HG02610 (cell line): ENCODE results near the gene IGFL2.
"Not testable (repeated sequence)": the region's sequence is repeated elsewhere in the genome, so short reads cannot be mapped to it uniquely, and the experiment has no call there.

Experiments used
- ATAC-seq: cut with Tn5 transposase; IDR thresholded peaks from one replicate; pipeline ENCODE4 v1.9.1; 2021; ENCODE audit warnings: mild to moderate bottlenecking, moderate library complexity; ENCODE audit not compliant: unreplicated experiment

The IGFL2 gene

DNA sequence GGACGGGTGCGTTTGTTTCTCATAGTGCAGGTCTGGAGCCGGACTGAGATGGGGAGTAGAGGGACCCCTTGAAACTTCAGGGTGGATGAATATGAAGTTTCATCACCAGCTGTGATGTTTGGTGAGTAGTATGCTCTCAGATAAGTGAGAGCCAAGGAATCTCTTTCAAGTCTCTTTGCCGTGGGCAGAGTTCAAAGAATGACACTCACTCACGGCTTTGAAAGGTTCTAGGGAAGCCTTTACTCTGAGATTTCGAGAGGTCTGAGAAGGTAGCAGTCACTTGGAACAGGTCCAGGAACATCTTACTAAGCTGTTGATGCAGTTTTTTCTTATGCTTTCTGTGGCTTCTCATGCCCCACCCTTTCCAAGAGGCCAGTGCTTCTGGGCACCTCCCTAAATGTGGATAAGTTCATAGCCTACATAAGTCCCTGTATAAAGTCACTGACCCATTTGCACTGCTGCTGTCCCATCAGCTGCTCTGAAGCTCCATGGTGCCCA, at the start of gene IGFL2:
IGFL2 (plus strand) TSS at position 448 of the 498 bp plus-strand sequence; CDS start at position 489, 41 bp downstream.
- ATAC-seq, result no peak

DNA sequence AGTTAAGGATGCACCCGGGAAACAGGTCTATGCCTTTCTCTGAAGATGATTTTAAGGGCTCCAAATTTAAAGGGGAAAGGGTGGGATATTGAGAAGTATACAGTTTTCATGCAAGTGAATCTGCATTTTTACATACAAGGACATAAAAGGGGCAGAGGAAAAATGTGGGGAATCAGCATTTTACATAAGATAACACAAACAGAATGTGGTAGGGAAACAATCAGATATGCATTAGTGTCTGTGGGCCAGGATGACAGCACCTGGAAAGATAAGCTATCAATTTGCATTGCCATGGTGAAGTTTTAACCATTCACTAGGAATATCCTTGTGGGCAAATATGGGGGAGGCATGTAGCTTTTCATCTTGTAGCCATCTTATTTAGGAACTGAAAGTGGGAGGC, 47.7 kb upstream of the IGFL2 start:
- ATAC-seq, result no peak

DNA sequence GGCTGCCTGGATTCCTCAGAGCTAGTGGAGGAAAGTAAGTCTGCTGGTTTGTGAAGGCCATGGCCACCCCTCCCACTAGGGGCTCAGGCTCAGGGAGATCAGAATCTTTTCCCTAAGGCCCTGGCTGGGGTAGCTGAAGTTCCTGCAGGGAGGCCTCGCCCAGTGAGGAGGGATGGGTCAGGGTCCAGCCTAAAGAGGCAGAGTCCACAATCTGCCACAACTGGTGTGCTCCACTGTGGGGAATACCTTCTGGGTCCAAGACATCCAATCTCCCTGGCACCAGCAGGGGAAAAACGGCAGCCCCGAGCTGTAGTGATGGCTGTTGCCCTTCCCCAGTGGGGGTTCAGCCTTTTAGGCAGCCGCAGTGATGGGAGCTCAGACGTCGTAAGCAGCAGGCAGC, 46.7 kb upstream of the IGFL2 start:
- ATAC-seq, result no peak

DNA sequence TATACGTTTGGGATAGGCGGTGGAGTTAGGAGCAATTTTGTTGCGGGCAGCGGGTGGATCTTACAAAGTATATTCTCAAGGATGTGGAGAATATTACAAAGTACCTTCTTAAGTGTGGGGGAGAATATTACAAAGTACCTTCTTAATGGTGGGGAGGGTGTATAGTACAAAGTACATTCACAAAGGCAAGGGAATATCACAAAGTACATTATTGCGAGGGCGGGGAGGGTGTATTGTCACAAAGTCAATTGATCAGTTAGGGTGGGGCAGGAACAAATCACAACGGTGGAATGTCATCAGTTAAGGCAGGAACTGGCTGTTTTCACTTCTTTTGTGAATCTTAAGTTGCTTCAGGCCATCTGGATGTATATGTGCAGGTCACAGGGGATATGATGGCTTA, 45.7 kb upstream of the IGFL2 start:
- not testable (repeated sequence) for ATAC-seq

DNA sequence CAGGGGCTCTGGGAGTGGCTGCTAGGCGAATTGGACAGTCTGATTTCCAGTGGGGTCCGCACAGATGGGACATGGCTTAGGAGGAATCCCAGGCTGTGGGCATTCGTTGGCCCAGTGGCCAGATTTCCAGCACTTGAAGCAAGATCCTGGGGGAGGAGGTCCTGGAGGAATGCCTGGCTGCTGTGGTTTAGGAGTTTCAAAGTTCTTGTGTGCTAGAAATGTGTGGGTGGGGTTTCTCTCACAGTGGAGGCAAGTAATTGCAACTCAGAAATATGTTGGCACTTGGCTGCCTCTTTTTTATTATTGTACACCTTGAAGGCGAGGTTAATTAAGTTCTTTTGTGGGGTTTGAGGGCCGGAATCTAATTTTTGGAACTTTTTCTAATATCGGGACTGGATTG, 40.7 kb upstream of the IGFL2 start:
- ATAC-seq, result no peak

DNA sequence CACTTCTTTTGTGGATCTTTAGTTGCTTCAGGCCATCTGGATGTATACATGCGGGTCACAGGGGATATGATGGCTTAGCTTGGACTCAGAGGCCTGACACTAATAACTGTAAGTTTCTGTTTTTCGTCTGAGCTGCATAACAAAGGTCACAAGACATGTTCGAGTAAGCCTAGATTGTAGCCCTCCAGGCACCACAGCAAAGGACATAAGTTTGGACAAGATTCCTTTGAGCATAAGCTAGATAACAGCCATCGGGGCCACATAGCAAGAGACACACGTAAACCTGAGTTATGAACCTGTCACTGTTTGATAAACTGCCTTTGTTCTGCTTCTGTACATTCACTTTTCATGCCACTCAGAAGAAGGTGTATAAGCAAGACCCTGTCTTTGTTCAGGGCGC, 38.2 kb upstream of the IGFL2 start:
- ATAC-seq, result no peak

DNA sequence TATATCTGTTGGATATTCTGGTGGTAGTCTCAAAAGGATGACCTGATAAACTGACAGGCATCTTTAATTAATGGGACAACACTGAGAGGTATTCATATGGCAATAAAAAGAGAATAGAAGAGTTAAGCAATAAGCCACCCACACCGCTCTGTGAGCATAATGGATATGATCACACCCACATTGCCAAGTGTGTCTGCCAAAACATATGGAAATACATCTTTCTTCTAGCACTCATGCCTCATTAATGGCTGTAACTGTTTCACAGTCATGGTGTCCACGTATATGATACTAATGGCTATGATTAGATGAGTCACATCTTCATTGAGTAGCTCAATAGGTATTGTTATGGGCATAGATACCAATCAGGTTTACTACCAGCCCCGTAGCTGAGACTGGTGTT, 36.7 kb upstream of the IGFL2 start:
- no peak for ATAC-seq

DNA sequence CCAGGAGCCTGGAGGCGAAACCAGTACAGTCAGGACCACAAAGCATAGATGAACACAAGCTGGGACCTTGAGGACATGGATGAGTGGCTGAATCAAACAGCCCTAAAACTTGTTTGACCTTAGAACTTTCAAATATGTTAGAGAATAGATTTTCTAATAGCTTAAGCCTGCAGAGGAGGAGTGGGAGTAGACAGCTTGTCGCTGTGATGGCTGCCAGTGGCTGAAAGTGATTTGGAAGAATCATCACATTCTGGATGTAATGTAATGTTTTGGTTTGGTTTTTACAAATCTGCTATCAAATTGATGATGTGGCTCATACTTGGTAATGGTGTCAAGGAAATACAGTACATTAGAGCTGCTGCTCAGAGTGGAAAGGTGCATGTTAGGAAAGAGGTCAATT, 35.5 kb upstream of the IGFL2 start:
- ATAC-seq, result no peak

DNA sequence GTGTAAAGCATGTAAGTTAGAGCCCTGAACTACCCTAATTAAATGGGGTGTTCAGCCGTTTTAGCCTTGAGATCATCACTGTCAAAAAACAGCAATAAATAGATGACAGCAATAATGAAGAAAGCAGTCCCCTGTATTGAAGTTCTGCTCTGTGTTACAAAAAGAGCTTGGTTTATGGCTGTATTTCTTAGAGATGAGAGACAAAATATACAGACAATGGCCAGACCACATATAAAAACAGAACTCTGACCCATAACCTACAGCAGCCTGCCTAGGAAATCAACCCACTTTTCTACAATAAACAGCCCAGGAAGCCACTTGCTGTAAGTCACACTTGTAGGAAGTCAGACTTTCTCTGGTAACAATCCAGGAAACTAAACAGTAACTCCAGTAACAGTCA, 34.3 kb upstream of the IGFL2 start:
- ATAC-seq, result no peak

DNA sequence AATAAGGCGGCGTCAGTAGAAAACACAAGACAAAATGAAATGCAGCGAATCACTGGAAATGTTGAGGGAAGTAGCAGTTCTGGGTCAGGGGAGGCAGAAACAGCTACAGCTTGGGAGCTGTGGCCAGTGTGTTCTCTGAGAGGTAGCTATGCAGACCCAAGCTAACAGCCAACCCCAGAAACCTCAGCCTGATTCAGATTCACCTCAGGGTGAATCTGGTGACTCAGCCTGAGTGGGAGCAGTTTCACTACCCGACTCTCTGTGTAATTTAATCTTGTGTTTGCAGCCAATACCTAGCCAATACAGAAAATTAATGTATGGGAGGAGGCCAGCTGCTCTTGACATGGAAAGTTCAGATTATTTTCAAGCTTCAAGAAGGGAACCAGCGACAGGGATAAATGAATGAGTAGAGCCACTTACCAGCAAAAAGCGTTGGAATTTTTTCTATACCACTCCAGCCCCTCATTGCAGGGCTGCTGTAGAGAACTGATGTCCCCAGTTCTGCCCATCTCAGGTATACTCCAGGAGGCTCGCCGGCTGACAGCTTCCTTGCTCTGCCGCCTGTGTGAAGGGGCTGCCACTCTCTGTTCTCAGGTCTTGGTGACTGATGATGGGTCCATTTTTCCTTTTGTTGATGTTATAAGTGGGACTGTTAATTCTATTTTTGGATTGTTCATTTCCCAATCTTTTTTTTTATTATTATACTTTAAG, 32.5 kb upstream of the IGFL2 start:
- ATAC-seq, result peak; percentile 77

DNA sequence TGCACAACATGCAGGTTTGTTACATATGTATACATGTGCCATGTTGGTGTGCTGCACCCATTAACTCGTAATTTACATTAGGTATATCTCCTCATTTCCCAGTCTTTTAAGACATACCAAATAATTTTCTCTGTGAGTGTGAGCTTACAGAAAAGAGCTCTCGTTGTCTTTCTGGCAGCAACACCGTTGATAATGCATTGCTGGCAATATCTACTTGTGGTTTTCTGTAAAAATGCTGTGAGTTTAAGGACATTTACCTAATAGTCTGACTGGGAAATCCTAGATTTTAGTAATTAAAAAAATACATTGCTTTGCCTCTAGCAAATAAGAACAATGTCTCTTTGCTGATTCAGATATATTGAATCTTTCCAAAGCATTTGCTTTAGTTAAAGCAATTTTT, 31.9 kb upstream of the IGFL2 start:
- no peak for ATAC-seq

DNA sequence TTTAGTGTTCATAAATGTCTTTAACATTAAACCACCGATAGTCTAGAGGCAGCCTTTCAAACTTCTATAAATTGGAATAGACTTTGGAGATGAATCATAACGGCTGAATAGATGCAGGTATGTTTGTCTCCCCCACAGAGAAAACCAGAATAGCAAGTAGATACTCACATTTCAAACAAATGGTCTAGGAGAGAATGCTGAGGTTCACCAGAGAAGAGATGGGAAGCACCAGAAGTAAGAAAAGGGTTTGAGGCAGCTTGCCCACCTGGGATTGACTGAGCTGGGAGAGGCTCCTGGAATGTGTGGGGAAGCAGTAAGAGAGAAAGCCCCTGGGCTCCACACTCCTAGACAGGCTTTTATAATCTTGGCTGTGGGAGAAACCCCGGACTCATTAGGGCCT, 29.9 kb upstream of the IGFL2 start:
- no peak for ATAC-seq

DNA sequence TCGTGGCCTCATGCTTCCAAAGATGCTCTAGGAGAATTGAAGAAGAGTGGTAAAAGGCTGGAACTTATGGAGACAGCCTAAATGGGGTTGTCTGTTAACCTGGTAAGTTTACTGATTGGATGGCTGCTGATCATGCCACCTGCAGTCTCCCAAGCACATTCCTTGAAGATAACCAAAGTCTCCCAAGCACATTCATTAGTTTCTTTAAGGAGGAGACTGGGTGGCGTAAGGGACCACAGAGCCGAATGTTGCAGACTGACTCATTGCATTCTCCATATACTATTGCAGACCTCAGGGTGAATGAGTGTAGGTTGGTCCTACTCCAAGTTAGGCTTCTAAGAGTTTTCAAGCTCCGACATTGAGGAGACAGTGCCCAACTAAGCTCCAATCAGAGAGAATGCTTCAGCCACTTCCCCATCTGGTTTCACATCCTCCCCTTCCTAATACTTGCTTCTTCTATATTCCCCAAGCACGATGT, 23.4 kb upstream of the IGFL2 start, which contains the start of gene IGFL3:
IGFL3 (minus strand) TSS at position 51 of the 478 bp plus-strand sequence; CDS start at position 12, 39 bp downstream.
- no peak for ATAC-seq

DNA sequence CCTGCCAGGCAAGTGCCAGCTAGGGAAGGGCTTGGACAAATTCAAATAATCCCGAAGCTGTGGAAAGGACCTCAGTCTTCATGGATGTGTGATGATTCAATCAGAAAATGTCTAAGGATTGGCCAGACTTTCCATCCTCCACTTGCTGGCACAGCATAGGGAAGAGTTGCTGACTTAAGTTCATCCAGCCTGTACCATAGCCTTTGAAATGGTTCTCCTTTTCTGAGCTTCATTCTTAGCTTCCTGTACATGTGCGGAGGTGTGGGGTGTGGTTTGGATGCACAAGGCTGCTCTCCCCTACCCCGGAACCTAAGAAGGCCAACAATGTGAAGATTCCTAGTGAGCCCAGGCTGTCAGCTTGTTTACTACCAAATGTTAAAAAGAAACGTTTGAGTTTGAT, 22.6 kb upstream of the IGFL2 start:
- no peak for ATAC-seq

DNA sequence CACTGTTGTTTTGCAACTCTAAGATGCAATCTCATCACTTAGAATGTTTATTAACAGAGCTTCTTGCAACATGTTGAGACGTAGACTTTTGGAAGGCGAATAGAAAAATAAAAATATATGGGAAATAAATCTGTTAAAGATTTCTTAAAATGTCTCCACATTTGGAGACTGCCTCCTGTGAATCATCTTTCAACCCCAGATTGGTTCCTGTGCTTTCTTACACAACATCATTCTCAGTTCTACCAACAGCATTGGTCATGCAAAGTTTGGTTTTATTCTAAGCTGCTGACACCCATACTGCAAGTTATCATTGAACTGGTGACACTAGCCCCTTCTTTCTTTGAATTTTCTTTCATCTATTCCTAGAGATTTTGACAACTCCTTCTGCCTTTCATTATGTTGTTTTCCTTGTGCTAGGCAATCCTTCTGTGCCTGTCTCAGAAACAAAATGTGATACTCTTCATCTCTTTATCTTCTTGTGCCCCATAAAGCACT, 21.9 kb upstream of the IGFL2 start:
- no peak for ATAC-seq

DNA sequence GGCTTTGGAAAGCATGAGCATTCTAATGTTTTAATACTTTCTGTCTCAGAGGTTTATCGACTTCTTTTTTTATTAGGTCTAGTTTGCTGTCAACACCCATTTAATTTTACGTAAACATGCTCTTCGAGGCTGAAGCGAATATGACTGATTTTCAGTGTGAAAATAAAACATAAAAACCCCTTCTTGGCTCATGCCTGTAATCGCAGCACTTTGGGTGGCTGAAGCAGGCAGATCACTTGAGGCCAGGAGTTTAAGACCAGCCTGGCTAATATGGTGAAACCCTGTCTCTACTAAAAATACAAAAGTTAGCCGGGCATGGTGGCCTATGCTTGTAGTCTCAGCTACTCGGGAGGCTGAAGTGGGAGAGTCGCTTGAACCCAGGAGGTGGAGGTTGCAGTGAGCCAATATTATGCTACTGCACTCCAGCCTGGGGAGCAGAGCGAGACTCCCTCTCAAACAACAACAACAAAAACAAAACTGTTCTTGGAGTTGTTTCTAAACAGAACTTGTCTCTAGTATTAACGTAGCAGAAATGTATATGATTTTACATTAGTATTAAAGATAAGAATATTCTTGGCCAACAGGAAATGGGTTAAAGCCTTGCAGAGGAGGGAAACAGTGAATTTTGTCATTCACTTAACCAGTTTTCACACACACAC, 16.4 kb upstream of the IGFL2 start:
- ATAC-seq, result no peak

DNA sequence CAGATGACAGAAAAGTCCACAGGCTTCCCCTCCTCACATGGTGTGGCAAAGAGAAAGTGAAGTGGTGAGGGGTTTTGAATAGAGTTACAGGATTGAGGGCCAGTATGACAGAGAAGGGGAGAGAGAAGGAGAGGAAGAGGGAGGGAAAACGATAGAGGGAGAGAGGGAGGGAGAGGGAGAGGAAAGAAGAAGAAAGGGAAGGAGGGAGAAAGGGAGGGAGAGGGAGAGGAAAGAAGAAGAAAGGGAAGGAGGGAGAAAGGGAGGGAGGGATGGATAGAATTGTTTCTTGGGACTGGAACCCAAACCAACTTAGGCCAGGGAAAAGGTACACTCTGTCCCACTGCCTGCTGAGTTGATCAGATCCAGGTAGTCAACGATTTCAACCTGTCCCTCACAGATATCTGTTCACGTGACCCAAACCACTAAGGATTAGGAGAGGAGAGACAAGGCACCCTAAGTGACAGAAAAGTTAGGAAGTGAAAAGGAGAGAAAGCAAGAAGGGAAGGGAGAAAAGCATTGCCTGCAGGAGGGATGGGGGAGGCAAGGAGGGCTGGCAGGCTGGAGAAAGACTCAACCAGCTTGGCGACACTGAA, 15.4 kb upstream of the IGFL2 start:
- no peak for ATAC-seq

DNA sequence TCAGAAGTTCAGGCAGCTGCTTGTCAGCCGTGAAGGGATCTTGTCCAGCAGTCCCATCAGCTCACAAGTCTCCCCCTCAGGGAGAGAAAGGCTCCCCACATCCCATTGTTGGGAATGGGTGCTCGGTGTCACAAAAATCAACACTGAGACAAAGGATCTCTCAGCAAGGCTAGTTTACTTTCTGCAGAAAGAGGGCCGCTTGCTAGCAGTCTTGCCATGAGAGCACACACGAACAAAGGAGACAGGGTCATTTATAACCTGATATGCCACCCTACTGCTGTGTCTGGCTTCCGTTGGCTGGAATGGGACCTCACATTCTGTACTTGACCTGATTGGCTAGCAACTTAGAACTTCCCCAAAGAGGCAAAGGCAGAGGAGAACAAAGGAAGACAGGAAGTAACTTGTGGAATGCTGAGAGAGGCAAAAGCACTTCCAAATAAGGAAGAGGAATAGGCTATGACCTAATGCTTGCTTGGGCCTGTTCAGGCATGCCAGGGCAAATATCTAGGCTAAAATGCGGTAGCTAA, 14.9 kb upstream of the IGFL2 start:
- no peak for ATAC-seq

DNA sequence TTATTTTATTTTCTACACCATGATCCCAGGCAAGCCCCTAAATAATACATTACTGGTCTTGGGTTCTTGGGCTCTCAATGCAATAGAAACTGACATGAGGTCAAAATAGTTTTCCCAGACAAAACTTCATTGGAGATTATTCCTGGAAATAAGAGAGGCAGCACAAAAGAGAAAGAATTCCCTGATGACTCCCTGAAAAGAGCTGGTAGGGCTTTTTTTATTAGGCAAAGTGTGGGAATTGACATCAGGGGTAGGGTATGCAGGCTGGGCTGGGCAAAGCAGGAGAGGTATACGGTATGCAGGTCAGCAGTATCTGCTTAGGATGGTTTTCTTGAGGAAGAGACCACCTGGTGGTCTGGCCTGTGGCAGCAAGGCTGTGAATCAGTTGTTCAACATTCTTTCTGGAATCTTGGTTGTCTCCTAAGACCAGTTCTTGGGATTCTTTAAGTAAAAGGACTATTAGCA, 14.2 kb upstream of the IGFL2 start:
- no peak for ATAC-seq

DNA sequence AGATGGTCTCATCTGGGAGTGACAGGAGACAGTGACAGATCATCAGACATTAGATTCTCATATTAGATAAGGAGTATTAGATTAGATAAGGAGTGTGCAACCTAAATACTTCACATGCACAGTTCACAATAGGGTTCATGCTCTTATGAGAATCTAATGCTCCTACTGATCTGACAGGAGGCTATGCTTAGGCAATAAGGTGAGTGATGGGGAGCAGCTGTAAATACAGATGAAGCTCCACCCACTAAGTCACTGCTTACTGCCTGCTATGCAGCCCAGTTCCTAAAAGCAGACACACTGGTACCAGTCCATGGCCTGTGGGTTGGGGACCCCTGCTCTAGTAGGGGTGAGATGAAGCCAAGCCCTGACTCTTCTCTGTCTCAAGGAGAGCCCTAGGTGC, 13.5 kb upstream of the IGFL2 start:
- ATAC-seq, result no peak

DNA sequence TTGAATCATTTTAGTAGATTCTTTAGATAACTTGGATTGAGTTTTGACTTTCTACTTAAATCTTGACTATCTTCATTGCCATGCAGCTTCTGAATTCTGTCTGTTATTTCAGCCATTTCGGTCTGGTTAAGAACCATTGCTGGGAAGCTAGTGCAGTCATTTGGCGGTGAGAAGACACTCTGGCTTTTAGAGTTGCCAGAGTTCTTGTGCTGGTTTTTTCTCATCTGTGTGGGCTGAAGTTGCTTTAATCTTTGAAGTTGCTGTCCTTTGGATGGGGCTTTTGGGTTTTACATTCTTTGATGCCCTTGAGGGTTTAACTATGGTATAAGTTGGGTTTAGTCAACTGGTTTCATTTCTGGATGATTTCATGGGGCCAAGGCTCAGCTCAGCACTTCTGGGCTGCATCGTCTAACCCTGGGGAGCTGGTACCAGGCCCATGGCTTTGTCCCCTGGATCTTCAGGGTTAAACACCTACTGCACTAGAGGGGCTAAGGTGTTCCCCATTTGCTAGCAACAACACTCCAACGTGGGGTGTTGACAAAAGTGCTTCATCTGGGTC, 10.0 kb upstream of the IGFL2 start:
- ATAC-seq, result no peak
